Measurements from ENCODE around the gene PARD3. TPM values are rescaled to one million over a fixed set of nuclear protein-coding genes. Genes with fewer than 3 reads are reported as not detected.

PARD3 gene
- total RNA-seq, 2 experiments from 2014 or later = 0.53 to 0.71 TPM

GRCh38 chr10:34567659-34568253, 247.3 kb downstream of the PARD3 start:
- H3K9me3 ChIP-seq (ENCODE audit: control insufficient read depth in 1 of 2, insufficient read depth in 1 of 2, low read length in 2 of 2) = no peaks in the 10 kb centered on the region
- intact Hi-C loops (cut with DNase I, micrococcal nuclease) = no loop called here
- H3K27me3 ChIP-seq (ENCODE audit: control insufficient read depth in 1 of 2, insufficient read depth in 2 of 2, low read length in 2 of 2) = no peaks in the 10 kb centered on the region
- no peak for ATAC-seq (ENCODE audit: poor library complexity)
- Mint-ChIP-seq H3K27me3 (peaks cover 4% of the 10 kb centered on the region), H3K27ac (no peak overlapping the region), H3K36me3 (ENCODE audit: low read depth) (no peaks in the 10 kb centered on the region), H3K4me3 (no peak overlapping the region), H3K9me3 (no peaks in the 10 kb centered on the region), H3K4me1 (ENCODE audit: low read depth) (no peaks in the 10 kb centered on the region)
- no peak for DNase-seq
- H3K27ac ChIP-seq (ENCODE audit: low read depth in 1 of 2, low read length in 2 of 2) = no peak overlapping the region
- ChIA-PET CTCF (no interaction called here), POLR2A (no interaction called here)
- no peak overlapping the region for H3K4me3 ChIP-seq (ENCODE audit: low read length)
- no peaks in the 10 kb centered on the region for H3K4me1 ChIP-seq (ENCODE audit: insufficient read depth, low read length)
- TF ChIP-seq CTCF (IDR thresholded peaks at IDR 0.05) = no peak
- no peaks in the 10 kb centered on the region for H3K36me3 ChIP-seq (ENCODE audit: insufficient read depth, low read length)

GRCh38 chr10:34565934-34566333, 249.2 kb downstream of the PARD3 start:
- ChIA-PET POLR2A (no interaction called here), CTCF (no interaction called here)
- no peaks in the 10 kb centered on the region for H3K4me1 Mint-ChIP-seq (ENCODE audit: low read depth)

GRCh38 chr10:34558093-34558583, 257.0 kb downstream of the PARD3 start:
- H3K9me3 ChIP-seq (ENCODE audit: control insufficient read depth in 1 of 2, insufficient read depth in 1 of 2, low read length in 2 of 2) = no peaks in the 10 kb centered on the region
- Mint-ChIP-seq H3K9me3 (no peaks in the 10 kb centered on the region), H3K27me3 (no peaks in the 10 kb centered on the region), H3K36me3 (ENCODE audit: low read depth) (no peaks in the 10 kb centered on the region), H3K27ac (no peak overlapping the region), H3K4me3 (no peak overlapping the region), H3K4me1 (ENCODE audit: low read depth) (no peaks in the 10 kb centered on the region)
- no peaks in the 10 kb centered on the region for H3K4me1 ChIP-seq (ENCODE audit: insufficient read depth, low read length)
- intact Hi-C loops (cut with DNase I, micrococcal nuclease) = no loop called here
- no peak for TF ChIP-seq CTCF (IDR thresholded peaks at IDR 0.05)
- H3K4me3 ChIP-seq (ENCODE audit: low read length) = no peak overlapping the region
- DNase-seq (no peak), ATAC-seq (ENCODE audit: poor library complexity) (no peak)
- H3K36me3 ChIP-seq (ENCODE audit: insufficient read depth, low read length) = no peaks in the 10 kb centered on the region
- ChIA-PET POLR2A (no interaction called here), CTCF (no interaction called here)
- no peaks in the 10 kb centered on the region for H3K27me3 ChIP-seq (ENCODE audit: control insufficient read depth in 1 of 2, insufficient read depth in 2 of 2, low read length in 2 of 2)
- no peak overlapping the region for H3K27ac ChIP-seq (ENCODE audit: low read depth in 1 of 2, low read length in 2 of 2)

More at GRCh38 chr10:34565934-34566333, 249.2 kb downstream of the PARD3 start:
- Mint-ChIP-seq H3K27ac (no peak overlapping the region), H3K27me3 (peaks cover 4% of the 10 kb centered on the region), H3K36me3 (ENCODE audit: low read depth) (no peaks in the 10 kb centered on the region), H3K9me3 (no peaks in the 10 kb centered on the region), H3K4me3 (no peak overlapping the region)
- intact Hi-C loops (cut with DNase I, micrococcal nuclease) = no loop called here
- DNase-seq (no peak), ATAC-seq (ENCODE audit: poor library complexity) (no peak)
- Histone ChIP-seq H3K9me3 (ENCODE audit: control insufficient read depth in 1 of 2, insufficient read depth in 1 of 2, low read length in 2 of 2) (no peaks in the 10 kb centered on the region), H3K27ac (ENCODE audit: low read depth in 1 of 2, low read length in 2 of 2) (no peak overlapping the region), H3K4me1 (ENCODE audit: insufficient read depth, low read length) (no peaks in the 10 kb centered on the region), H3K4me3 (ENCODE audit: low read length) (no peak overlapping the region), H3K36me3 (ENCODE audit: insufficient read depth, low read length) (no peaks in the 10 kb centered on the region), H3K27me3 (ENCODE audit: control insufficient read depth in 1 of 2, insufficient read depth in 2 of 2, low read length in 2 of 2) (no peaks in the 10 kb centered on the region)
- no peak for TF ChIP-seq CTCF (IDR thresholded peaks at IDR 0.05)
